Measurements from ENCODE around the gene AOPEP.

AOPEP gene

DNA sequence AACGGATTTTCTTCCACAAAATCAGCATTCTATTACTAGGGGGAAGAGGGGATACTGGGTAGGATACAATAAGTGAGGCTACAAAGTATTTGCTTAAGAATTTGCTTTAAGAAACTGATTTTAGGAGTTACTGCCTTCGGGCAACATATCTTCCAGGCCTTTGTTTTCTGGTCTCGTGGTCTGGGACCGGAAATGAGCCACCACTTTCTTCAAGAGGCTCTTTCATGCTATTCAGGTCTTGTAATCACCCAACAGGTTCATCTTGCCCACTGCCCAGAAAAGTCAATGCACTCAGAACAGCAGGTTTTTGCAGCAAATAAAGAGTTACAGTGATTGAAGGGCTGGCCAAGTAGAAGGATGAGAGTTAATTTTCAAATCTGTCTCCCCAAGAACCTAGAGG, 6.6 kb upstream of the AOPEP start:
- no peak for FAIRE-seq

GRCh38 chr9:94720846-94721549, 5.5 kb upstream of the AOPEP start:
- no peak for FAIRE-seq

GRCh38 chr9:94721754-94722153, 4.7 kb upstream of the AOPEP start:
- no peak for FAIRE-seq

DNA sequence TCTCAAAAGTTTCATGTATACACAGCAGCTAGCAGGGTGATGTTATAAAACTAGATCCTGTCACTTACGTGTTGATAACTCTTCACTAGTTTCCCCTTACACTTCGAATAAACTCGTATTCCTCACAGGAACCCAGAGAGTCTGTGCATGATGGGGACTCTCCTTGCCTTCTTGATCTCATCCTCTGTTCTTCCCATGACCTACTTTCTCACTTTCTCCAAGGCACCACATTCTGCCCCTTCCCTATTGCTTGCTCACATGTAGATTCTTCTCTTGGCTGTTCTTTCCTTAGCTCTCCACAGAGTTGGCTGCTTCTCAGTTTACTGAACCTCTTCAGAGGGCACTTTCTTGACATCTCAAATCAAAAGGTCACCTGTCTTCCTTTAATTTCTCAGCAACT, 1.2 kb upstream of the AOPEP start:
- FAIRE-seq, result no peak

DNA sequence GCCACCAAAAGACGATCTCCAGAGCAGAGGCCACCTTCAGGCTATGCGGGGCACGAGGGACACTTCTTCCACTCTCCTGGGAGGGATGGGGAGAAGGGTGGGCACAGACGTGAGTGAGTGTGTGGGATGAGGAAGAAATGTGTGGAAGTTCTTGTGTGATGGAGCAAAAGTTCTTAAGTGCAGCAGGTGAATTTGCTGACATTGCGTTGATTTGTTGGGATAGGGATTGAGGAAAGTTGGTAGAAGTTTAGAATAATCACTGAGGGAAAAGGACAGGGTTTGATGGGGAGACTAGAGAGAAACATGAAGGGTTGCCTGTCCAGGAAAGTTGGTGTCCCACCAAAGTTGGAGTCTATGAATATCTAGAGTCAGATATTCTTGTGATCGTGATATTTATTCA, 2.2 kb downstream of the AOPEP start:
- FAIRE-seq, result no peak

- FAIRE-seq, result no peak
These were observed 2.7 kb downstream of the AOPEP start for GRCh38 chr9:94729199-94729598.

GRCh38 chr9:94734054-94734754, 7.7 kb downstream of the AOPEP start:
- no peak for FAIRE-seq

GRCh38 chr9:94736759-94737158, 10.3 kb downstream of the AOPEP start:
- FAIRE-seq, result no peak

GRCh38 chr9:94740145-94740840, 13.8 kb downstream of the AOPEP start:
- FAIRE-seq, result no peak

GRCh38 chr9:94741866-94742265, 15.4 kb downstream of the AOPEP start:
- no peak for FAIRE-seq

GRCh38 chr9:94743035-94743954, 16.8 kb downstream of the AOPEP start:
- no peak for FAIRE-seq

DNA sequence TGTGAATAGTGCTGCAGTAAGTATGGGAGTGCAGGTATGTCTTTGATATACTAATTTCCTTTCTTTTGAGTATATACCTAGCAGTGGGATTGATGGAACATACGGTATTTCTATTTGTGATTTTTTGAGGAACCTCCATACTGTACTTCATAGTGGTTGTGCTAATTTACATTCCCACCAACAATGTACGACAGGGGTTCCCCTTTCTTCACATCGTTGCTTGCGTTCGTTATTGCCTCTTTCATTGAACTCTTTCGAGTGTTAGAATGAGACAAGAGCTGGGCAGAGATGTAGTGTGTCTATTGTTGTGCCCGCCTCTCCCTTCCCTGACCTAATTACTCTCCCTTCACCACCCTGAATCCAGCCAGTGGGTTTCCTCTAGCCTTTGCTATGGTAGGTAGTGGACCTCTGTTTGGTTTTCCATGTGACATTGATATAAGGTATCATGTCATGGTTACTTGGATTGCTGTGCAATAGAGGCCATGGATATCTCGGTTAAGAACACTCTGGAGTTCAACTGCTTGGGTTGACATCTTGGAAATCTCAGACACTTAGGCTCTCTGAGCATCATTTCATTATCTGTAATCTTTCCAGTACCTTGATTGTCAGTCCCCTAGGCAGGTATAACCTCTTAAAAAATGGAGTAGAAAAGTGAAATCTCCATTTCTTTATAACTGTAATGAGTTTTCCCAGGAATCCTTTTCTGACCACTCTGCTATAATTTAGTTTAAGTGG, 19.5 kb downstream of the AOPEP start:
- FAIRE-seq, result no peak

DNA sequence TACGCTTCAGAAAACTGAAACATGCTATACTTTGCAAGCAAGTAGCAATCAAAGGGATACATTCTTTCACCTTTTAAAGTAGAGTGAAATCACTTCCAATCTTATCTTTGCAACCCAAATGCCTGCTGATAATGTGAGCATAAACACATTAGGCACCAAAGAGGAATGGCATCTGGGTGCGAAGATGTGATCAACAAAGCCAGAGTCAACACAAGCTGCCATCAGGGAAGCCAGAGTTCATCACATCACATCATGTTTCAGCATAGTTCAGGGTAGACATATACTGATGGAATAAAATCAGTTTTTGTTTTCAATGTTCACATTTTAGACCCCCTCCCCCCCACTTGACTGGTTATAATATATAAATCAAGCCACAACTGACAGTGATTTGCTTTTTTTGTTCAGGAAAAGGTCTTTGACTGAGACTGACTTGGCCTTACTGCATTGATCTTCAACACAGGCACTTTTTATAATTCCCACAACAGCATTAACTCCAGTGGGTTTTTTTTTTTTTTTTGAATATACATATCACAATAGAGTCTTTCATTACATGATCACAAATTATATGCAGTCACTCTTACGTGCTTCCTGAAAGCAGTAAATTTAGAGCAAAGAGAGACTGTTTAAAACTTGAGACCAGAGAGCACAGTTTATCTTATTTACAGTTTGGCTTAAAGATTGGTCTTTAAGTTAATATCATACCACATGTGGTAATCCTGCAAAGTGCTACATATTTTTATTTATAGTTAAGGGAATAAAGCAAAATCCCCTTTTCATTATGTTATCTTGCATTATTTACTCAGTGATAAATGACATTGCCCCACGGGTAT, 20.3 kb downstream of the AOPEP start:
- FAIRE-seq, result no peak

DNA sequence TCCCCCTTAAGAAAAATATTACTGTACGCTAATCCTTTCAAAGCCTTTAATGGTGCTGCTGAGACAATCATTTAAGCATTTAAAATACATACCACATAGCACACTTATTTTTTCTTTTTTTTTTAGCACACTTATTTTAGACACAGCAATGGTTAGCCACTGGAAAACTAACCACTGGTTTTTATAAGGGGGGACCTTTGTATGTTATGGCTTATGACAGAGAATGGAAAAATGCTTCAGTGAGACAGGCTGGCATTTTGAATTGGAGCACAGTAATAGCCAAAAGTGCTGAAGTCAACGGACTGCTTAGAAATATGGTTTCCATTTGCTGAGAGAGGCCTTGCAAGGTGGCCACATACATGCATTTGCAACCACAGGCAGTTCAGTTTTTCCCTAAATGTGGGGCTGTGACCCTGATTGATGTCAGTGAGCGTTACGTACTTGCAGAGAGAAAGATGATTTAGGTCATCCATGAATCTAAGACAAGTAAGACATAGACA, 28.5 kb downstream of the AOPEP start:
- no peak for FAIRE-seq

- no peak for FAIRE-seq
These were observed 30.7 kb downstream of the AOPEP start for GRCh38 chr9:94757158-94757557.

DNA sequence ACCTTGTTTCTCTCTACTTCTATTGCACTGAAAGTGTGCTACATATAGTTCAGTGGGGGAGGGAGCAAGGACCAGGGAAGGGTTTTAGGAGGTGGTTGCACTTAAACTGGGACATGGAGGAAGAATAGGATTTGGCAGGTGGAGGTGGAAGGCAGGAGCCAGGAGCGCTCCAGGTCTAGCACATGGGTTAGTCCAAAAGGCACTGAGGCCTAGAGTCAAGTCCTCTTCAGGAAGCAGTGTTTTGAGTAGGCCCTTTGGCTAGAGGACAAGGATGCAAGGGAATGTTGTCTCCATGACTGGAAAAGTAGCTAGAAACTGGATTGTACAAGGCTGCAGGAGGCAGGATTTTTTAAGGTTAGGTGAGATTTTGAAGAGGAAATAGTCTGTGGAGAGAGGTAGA, 31.5 kb downstream of the AOPEP start:
- no peak for FAIRE-seq

GRCh38 chr9:94758880-94759279, 32.4 kb downstream of the AOPEP start:
- FAIRE-seq, result no peak

DNA sequence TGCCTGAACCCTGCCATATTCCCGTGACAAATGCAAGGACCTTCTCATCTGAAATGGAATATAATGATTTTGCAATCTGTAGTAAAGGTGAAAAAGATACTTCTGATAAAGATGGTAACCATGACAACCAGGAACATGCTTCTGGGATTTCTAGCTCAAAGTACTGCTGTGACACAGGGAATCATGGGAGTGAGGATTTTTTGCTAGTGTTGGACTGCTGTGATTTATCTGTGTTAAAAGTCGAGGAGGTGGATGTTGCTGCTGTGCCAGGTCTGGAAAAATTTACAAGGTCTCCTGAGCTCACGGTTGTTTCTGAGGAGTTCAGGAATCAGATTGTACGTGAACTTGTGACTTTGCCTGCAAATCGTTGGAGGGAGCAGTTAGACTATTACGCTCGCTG, 33.5 kb downstream of the AOPEP start:
- FAIRE-seq, result no peak

GRCh38 chr9:94760660-94761059, 34.2 kb downstream of the AOPEP start:
- no peak for FAIRE-seq

GRCh38 chr9:94761481-94761880, 35.0 kb downstream of the AOPEP start:
- FAIRE-seq, result no peak

All from G401.6 (cell line).